CD8-positive, alpha-beta memory T cell (primary cell): Measurements from ENCODE around the gene ZFAND4. TPM values are rescaled to one million over a fixed set of nuclear protein-coding genes. Genes with fewer than 3 reads are reported as not detected.
"Not testable (repeated sequence)": the region's sequence is repeated elsewhere in the genome, so short reads cannot be mapped to it uniquely, and the experiment has no call there.

Experiments used
- CTCF ChIA-PET: fragments of 350-600 bp; sonication (Branson Sonifier 250); formaldehyde crosslinking; loops from one replicate; lab custom pipeline; 2021; ENCODE audit warnings: antibody characterized with exemption; lab: Charles Lee
- POLR2A ChIA-PET: fragments of 350-600 bp; sonication (Branson Sonifier 250); formaldehyde crosslinking; loops from one replicate; lab custom pipeline; 2021; ENCODE audit warnings: antibody characterized with exemption; lab: Charles Lee
- DNase-seq, 5 donors: peaks; one replicate each; pipeline versions ENCODE4 v3.0.0 to v3.0.0-alpha.2; 2020 to 2022; ENCODE audit warnings: mixed read lengths in 1 of 5
- H3K27ac ChIP-seq: one replicate; pipeline ENCODE4 v1.7.0; 2013; ENCODE audit warnings: low read depth, mild to moderate bottlenecking, low read length, moderate library complexity
- H3K27me3 ChIP-seq: 2 replicates; pipeline ENCODE4 v1.7.0; 2013; ENCODE audit warnings: low read length, mild to moderate bottlenecking; ENCODE audit not compliant: insufficient read depth, poor library complexity, severe bottlenecking
- H3K36me3 ChIP-seq: 2 replicates; pipeline ENCODE4 v1.7.0; 2013; ENCODE audit warnings: mild to moderate bottlenecking, low read length, moderate library complexity; ENCODE audit not compliant: insufficient read depth
- H3K4me1 ChIP-seq: 2 replicates; pipeline ENCODE4 v1.7.0; 2013; ENCODE audit warnings: mild to moderate bottlenecking, low read length, moderate library complexity; ENCODE audit not compliant: insufficient read depth
- H3K4me3 ChIP-seq: 2 replicates; pipeline ENCODE4 v1.7.0; 2013; ENCODE audit warnings: mild to moderate bottlenecking, low read length
- H3K9me3 ChIP-seq: 2 replicates; pipeline ENCODE4 v1.7.0; 2013; ENCODE audit warnings: mild to moderate bottlenecking, low read length
- H3K27ac Mint-ChIP-seq, 8 donors: one replicate each; pipeline ENCODE4 v1.8.0; 2020 to 2021; ENCODE audit warnings: mixed read lengths in 8 of 8, mild to moderate bottlenecking in 6 of 8, inconsistent platforms in 3 of 8, moderate library complexity in 3 of 8
- H3K27me3 Mint-ChIP-seq, 2 donors: one replicate each; pipeline ENCODE4 v1.8.0; 2020 to 2021; ENCODE audit warnings: mixed read lengths in 2 of 2, mild to moderate bottlenecking in 1 of 2, moderate library complexity in 1 of 2
- H3K36me3 Mint-ChIP-seq, 3 donors: one replicate each; pipeline ENCODE4 v1.8.0; 2020 to 2021; ENCODE audit warnings: mixed read lengths in 3 of 3, inconsistent platforms in 1 of 3, mild to moderate bottlenecking in 1 of 3
- H3K4me1 Mint-ChIP-seq, 3 donors: one replicate each; pipeline ENCODE4 v1.8.0; 2020 to 2021; ENCODE audit warnings: mixed read lengths in 3 of 3, inconsistent platforms in 1 of 3, mild to moderate bottlenecking in 1 of 3
- H3K4me3 Mint-ChIP-seq, 7 donors: one replicate each; pipeline ENCODE4 v1.8.0; 2020 to 2021; ENCODE audit warnings: mixed read lengths in 7 of 7, mild to moderate bottlenecking in 6 of 7, moderate library complexity in 4 of 7, inconsistent platforms in 2 of 7
- H3K9me3 Mint-ChIP-seq, 5 donors: one replicate each; pipeline ENCODE4 v1.8.0; 2020 to 2022; ENCODE audit warnings: mixed read lengths in 5 of 5, mild to moderate bottlenecking in 3 of 5, moderate library complexity in 2 of 5, inconsistent platforms in 1 of 5
- polyA plus RNA-seq: library from polyadenylated mRNA; unstranded; fragments of 300-500 nt; fragmentation: Illumina TruSeq; gene quantifications from one replicate; pipeline ENCODE4 v1.2.3, GENCODE V29; 2021
- total RNA-seq, 2 experiments: library from RNA; stranded (reverse); gene quantifications; one replicate each; pipeline ENCODE4 v1.2.3, GENCODE V29; 2021

ZFAND4 gene
- total and polyA plus RNA-seq, 3 experiments from 2014 or later: 11.0 to 21.1 (median 11.7) TPM

GRCh38 chr10:45602082-45602730 is 70.4 kb downstream of the ZFAND4 start:
- Mint-ChIP-seq H3K4me3 (peak overlapping the region in 1 of 7 donors; percentile 27), H3K4me1 (peaks cover 1 to 14% (median 9%) of the 10 kb centered on the region in 3 donors), H3K36me3 (peaks cover 0 to 2% (median 0%) of the 10 kb centered on the region in 3 donors), H3K27ac (peak overlapping the region in 1 of 8 donors; percentile 6), H3K9me3 (peaks cover 0 to 7% (median 4%) of the 10 kb centered on the region in 5 donors), H3K27me3 (peaks cover 10 to 28% of the 10 kb centered on the region in 2 donors)
- CTCF ChIA-PET: no interaction called here
- Histone ChIP-seq H3K9me3 (no peaks in the 10 kb centered on the region), H3K27ac (no peak overlapping the region), H3K36me3 (no peaks in the 10 kb centered on the region), H3K27me3 (no peaks in the 10 kb centered on the region), H3K4me3 (no peak overlapping the region), H3K4me1 (no peaks in the 10 kb centered on the region)
- POLR2A ChIA-PET: no interaction called here
- DNase-seq: no peak

GRCh38 chr10:45601254-45601930 is 71.2 kb downstream of the ZFAND4 start:
- H3K9me3 Mint-ChIP-seq, POLR2A ChIA-PET, H3K27me3 ChIP-seq, CTCF ChIA-PET, H3K36me3 ChIP-seq, H3K4me3 ChIP-seq, H3K27ac ChIP-seq, H3K36me3 Mint-ChIP-seq, DNase-seq, H3K9me3 ChIP-seq, H3K4me1 ChIP-seq: not testable (repeated sequence)
- H3K4me3 Mint-ChIP-seq: peak overlapping the region in 4 of 7 donors; percentile 27 to 61 (median 44)
- peaks cover 10 to 30% of the 10 kb centered on the region in 2 donors for H3K27me3 Mint-ChIP-seq
- H3K27ac Mint-ChIP-seq: peak overlapping the region in 2 of 8 donors; percentile 6 to 63
- H3K4me1 Mint-ChIP-seq: peaks cover 1 to 14% (median 9%) of the 10 kb centered on the region in 3 donors

- peaks cover 3 to 17% (median 12%) of the 10 kb centered on the region in 3 donors for H3K4me1 Mint-ChIP-seq
Measured at GRCh38 chr10:45600337-45601253, 72.0 kb downstream of the ZFAND4 start.

DNA sequence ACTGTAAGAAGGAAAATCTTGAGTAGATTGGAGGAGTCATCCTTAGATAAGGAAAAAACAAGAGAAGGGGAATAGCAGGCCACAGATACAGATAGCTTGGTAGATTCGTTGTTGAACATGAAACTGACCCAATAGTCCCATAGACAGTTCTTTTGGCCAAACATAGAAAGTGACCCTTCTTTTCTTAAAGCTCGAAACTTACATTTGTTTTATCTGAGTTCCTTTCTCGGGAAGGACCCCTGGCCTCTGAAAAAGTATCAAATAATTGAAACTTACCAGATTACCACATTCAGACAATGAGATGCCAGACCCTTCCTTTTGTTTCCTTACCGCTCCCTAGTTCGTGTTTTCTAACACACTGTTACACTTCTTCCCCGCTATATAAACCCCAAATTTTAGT is 72.9 kb downstream of the ZFAND4 start:
- peaks cover 10 to 30% of the 10 kb centered on the region in 2 donors for H3K27me3 Mint-ChIP-seq
- no peak for DNase-seq
- POLR2A ChIA-PET: no interaction called here
- Histone ChIP-seq H3K4me1 (peaks cover 4% of the 10 kb centered on the region), H3K27ac (no peak overlapping the region), H3K9me3 (no peaks in the 10 kb centered on the region), H3K4me3 (no peak overlapping the region), H3K36me3 (no peaks in the 10 kb centered on the region), H3K27me3 (no peaks in the 10 kb centered on the region)
- no peak overlapping the region for H3K4me3 Mint-ChIP-seq
- peaks cover 0 to 7% (median 4%) of the 10 kb centered on the region in 5 donors for H3K9me3 Mint-ChIP-seq
- H3K36me3 Mint-ChIP-seq: peaks cover 0 to 2% (median 0%) of the 10 kb centered on the region in 3 donors
- CTCF ChIA-PET: no interaction called here
- H3K27ac Mint-ChIP-seq: no peak overlapping the region
- H3K4me1 Mint-ChIP-seq: peaks cover 7 to 23% (median 19%) of the 10 kb centered on the region in 3 donors

More at GRCh38 chr10:45600337-45601253, 72.0 kb downstream of the ZFAND4 start:
- H3K27ac ChIP-seq, H3K36me3 ChIP-seq, H3K9me3 ChIP-seq, H3K27me3 ChIP-seq, H3K36me3 Mint-ChIP-seq, DNase-seq, H3K4me1 ChIP-seq, H3K9me3 Mint-ChIP-seq, POLR2A ChIA-PET, H3K4me3 ChIP-seq, CTCF ChIA-PET: not testable (repeated sequence)
- H3K27ac Mint-ChIP-seq: peak overlapping the region in 1 of 8 donors; percentile 87
- H3K4me3 Mint-ChIP-seq: peak overlapping the region in 3 of 7 donors; percentile 3 to 41 (median 15)
- H3K27me3 Mint-ChIP-seq: peaks cover 10 to 30% of the 10 kb centered on the region in 2 donors

- ChIA-PET POLR2A (no interaction called here), CTCF (no interaction called here)
Measured at GRCh38 chr10:45599021-45599603, 73.5 kb downstream of the ZFAND4 start.

GRCh38 chr10:45596526-45596925 is 76.0 kb downstream of the ZFAND4 start:
- Mint-ChIP-seq H3K4me1 (peaks cover 32 to 47% (median 41%) of the 10 kb centered on the region in 3 donors), H3K9me3 (peaks cover 0 to 7% (median 1%) of the 10 kb centered on the region in 5 donors), H3K27ac (no peak overlapping the region), H3K4me3 (peak overlapping the region in 3 of 7 donors; percentile 46 to 91 (median 73)), H3K36me3 (peaks cover 0 to 6% (median 5%) of the 10 kb centered on the region in 3 donors), H3K27me3 (peaks cover 8 to 25% of the 10 kb centered on the region in 2 donors)
- CTCF ChIA-PET: no interaction called here
- no peaks in the 10 kb centered on the region for H3K36me3 ChIP-seq
- peaks cover 26% of the 10 kb centered on the region for H3K4me1 ChIP-seq
- no peaks in the 10 kb centered on the region for H3K9me3 ChIP-seq
- no peak overlapping the region for H3K27ac ChIP-seq
- POLR2A ChIA-PET: interaction anchor here (0.6 kb wide), 1 partner anchor 75 kb away, joined by 3 read pairs; no protein-coding TSS in a partner anchor
- no peak overlapping the region for H3K4me3 ChIP-seq
- no peak for DNase-seq
- H3K27me3 ChIP-seq: no peaks in the 10 kb centered on the region

More at GRCh38 chr10:45599021-45599603, 73.5 kb downstream of the ZFAND4 start:
- no peaks in the 10 kb centered on the region for H3K9me3 ChIP-seq
- no peaks in the 10 kb centered on the region for H3K27me3 ChIP-seq
- H3K4me3 ChIP-seq: no peak overlapping the region
- Mint-ChIP-seq H3K36me3 (peaks cover 0 to 2% (median under 1%) of the 10 kb centered on the region in 3 donors), H3K4me3 (no peak overlapping the region), H3K27me3 (peaks cover 10 to 30% of the 10 kb centered on the region in 2 donors), H3K27ac (no peak overlapping the region), H3K4me1 (peaks cover 7 to 25% (median 19%) of the 10 kb centered on the region in 3 donors), H3K9me3 (peaks cover 0 to 7% (median 4%) of the 10 kb centered on the region in 5 donors)
- DNase-seq: no peak
- peaks cover 4% of the 10 kb centered on the region for H3K4me1 ChIP-seq
- no peaks in the 10 kb centered on the region for H3K36me3 ChIP-seq
- H3K27ac ChIP-seq: no peak overlapping the region
